Caco-2 (cell line): ENCODE measurements around the gene TOMM6. TPM values are rescaled to one million over a fixed set of nuclear protein-coding genes. Genes with fewer than 3 reads are reported as not detected.

Experiments used
- BruUV-seq: library from RNA; stranded (reverse); fragments of 400-500 nt; replicated peaks from 2 replicates; lab custom pipeline; 2021; lab: Mats Ljungman, UMichigan
- CTCF ChIA-PET: fragments of 300-600 bp; sonication (Branson Sonifier 250); formaldehyde crosslinking; loops from one replicate; lab custom pipeline; 2022; ENCODE audit warnings: antibody characterized with exemption; lab: Charles Lee
- POLR2A ChIA-PET: fragments of 300-600 bp; sonication (Branson Sonifier 250); formaldehyde crosslinking; loops from one replicate; lab custom pipeline; 2022; ENCODE audit warnings: antibody characterized with exemption; lab: Charles Lee
- DNase-seq, 2 experiments: peaks; one replicate each; pipeline versions ENCODE4 v3.0.0 to v3.0.0-alpha.2; 2020 to 2022
- H3K27me3 ChIP-seq: replicated peaks from 2 replicates; pipeline ENCODE4 v1.6.0; 2011; ENCODE audit warnings: low read length; ENCODE audit not compliant: control insufficient read depth, insufficient read depth
- H3K36me3 ChIP-seq: 2 replicates; pipeline ENCODE4 v1.5.1; 2011; ENCODE audit warnings: low read length; ENCODE audit not compliant: control insufficient read depth, insufficient read depth
- H3K4me1 ChIP-seq: fragments of 250-450 bp; sonication (Bioruptor Pico); 2 replicates; pipeline ENCODE4 v1.5.1; 2020; ENCODE audit warnings: mild to moderate bottlenecking
- H3K4me3 ChIP-seq: 2 replicates; pipeline ENCODE4 v1.5.1; 2011; ENCODE audit warnings: low read depth, mild to moderate bottlenecking, control low read depth, low read length
- H3K9me3 ChIP-seq: fragments of 250-450 bp; sonication (Bioruptor Pico); 2 replicates; pipeline ENCODE4 v1.5.1; 2020; ENCODE audit warnings: mild to moderate bottlenecking, moderate library complexity
- H3K27ac Mint-ChIP-seq: one replicate; pipeline ENCODE4 v1.8.0; 2022; ENCODE audit warnings: mixed read lengths; ENCODE audit not compliant: unreplicated experiment
- H3K27me3 Mint-ChIP-seq: one replicate; pipeline ENCODE4 v1.8.0; 2022; ENCODE audit warnings: mixed read lengths; ENCODE audit not compliant: insufficient read depth, unreplicated experiment
- H3K36me3 Mint-ChIP-seq: one replicate; pipeline ENCODE4 v1.8.0; 2022; ENCODE audit warnings: mild to moderate bottlenecking, mixed read lengths; ENCODE audit not compliant: insufficient read depth, unreplicated experiment
- H3K4me1 Mint-ChIP-seq: one replicate; pipeline ENCODE4 v1.8.0; 2022; ENCODE audit warnings: low read depth, mixed read lengths; ENCODE audit not compliant: unreplicated experiment
- H3K4me3 Mint-ChIP-seq: one replicate; pipeline ENCODE4 v1.8.0; 2022; ENCODE audit warnings: mild to moderate bottlenecking, moderate library complexity, mixed read lengths; ENCODE audit not compliant: unreplicated experiment
- H3K9me3 Mint-ChIP-seq: one replicate; pipeline ENCODE4 v1.8.0; 2022; ENCODE audit warnings: mixed read lengths; ENCODE audit not compliant: unreplicated experiment
- intact Hi-C: fragments of 100-400 bp; cut with micrococcal nuclease; formaldehyde crosslinking; loops from one replicate; pipeline ENCODE4 v1.10.0; 2022; ENCODE audit not compliant: unreplicated experiment
- total RNA-seq: library from RNA; stranded (reverse); gene quantifications from 2 replicates; pipeline ENCODE4 v1.2.3, GENCODE V29; 2022
- TF ChIP-seq, protein P1 (sequence below), 2 experiments: fragments of 200-600 bp in 1 of 2; IDR thresholded peaks; 1 replicate in 1 of 2; 2 replicates in 1 of 2; pipeline versions ENCODE4 v1.5.1 to v1.8.0; 2011 to 2022; ENCODE audit warnings: antibody characterized with exemption in 1 of 2, control low read depth in 1 of 2, inconsistent platforms in 1 of 2, low read depth in 1 of 2, low read length in 1 of 2, mild to moderate bottlenecking in 1 of 2, moderate library complexity in 1 of 2; ENCODE audit not compliant: insufficient read depth in 1 of 2, severe bottlenecking in 1 of 2, unreplicated experiment in 1 of 2

Gene TOMM6
- total RNA-seq, 1 experiment from 2014 or later = 224 TPM

GRCh38 chr6:41767112-41767833 is 20.2 kb upstream of the TOMM6 start:
- Mint-ChIP-seq H3K27ac (peak overlapping the region; percentile 30), H3K4me1 (peaks cover 6% of the 10 kb centered on the region), H3K9me3 (no peaks in the 10 kb centered on the region), H3K4me3 (no peak overlapping the region), H3K27me3 (no peaks in the 10 kb centered on the region), H3K36me3 (peaks cover 13% of the 10 kb centered on the region)
- TF ChIP-seq, protein P1, sequence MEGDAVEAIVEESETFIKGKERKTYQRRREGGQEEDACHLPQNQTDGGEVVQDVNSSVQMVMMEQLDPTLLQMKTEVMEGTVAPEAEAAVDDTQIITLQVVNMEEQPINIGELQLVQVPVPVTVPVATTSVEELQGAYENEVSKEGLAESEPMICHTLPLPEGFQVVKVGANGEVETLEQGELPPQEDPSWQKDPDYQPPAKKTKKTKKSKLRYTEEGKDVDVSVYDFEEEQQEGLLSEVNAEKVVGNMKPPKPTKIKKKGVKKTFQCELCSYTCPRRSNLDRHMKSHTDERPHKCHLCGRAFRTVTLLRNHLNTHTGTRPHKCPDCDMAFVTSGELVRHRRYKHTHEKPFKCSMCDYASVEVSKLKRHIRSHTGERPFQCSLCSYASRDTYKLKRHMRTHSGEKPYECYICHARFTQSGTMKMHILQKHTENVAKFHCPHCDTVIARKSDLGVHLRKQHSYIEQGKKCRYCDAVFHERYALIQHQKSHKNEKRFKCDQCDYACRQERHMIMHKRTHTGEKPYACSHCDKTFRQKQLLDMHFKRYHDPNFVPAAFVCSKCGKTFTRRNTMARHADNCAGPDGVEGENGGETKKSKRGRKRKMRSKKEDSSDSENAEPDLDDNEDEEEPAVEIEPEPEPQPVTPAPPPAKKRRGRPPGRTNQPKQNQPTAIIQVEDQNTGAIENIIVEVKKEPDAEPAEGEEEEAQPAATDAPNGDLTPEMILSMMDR (IDR thresholded peaks at IDR 0.05; ENCODE audit: insufficient read depth in 1 of 2, low read depth in 1 of 2, low read length in 1 of 2, severe bottlenecking in 1 of 2, unreplicated experiment in 1 of 2) = no peak
- DNase-seq = peak; percentile 82 to 87
- H3K9me3 ChIP-seq = no peaks in the 10 kb centered on the region
- no TSS peak for BruUV-seq
- H3K4me3 ChIP-seq = no peak overlapping the region
- peaks cover 2% of the 10 kb centered on the region; the same call in 1 of the 2 replicates for H3K36me3 ChIP-seq
- no peaks in the 10 kb centered on the region for H3K27me3 ChIP-seq
- CTCF ChIA-PET = interaction anchor here (0.6 to 1.8 kb wide), 3 partner anchors 32 to 1984 kb away, joined by 3 to 5 read pairs (median 3); partner anchors contain the start of gene TFEB
- peaks cover 32% of the 10 kb centered on the region for H3K4me1 ChIP-seq
- POLR2A ChIA-PET = interaction anchor here (0.5 kb wide), 1 partner anchor 18 kb away, joined by 6 read pairs; no protein-coding TSS in a partner anchor
- intact Hi-C loops = no loop called here

- Mint-ChIP-seq H3K4me3 (no peak overlapping the region), H3K36me3 (peaks cover 17% of the 10 kb centered on the region), H3K27me3 (no peaks in the 10 kb centered on the region), H3K4me1 (peaks cover 6% of the 10 kb centered on the region), H3K9me3 (no peaks in the 10 kb centered on the region), H3K27ac (peak overlapping the region; percentile 87)
- peak; percentile 62 to 71 for DNase-seq
- no peaks in the 10 kb centered on the region for H3K9me3 ChIP-seq
- peaks cover 2% of the 10 kb centered on the region; the same call in 1 of the 2 replicates for H3K36me3 ChIP-seq
- ChIA-PET CTCF (interaction anchor here (0.8 kb wide), 1 partner anchor 77 kb away, joined by 3 read pairs; no protein-coding TSS in a partner anchor), POLR2A (interaction anchor here (0.7 kb wide), 1 partner anchor 19 kb away, joined by 3 read pairs; no protein-coding TSS in a partner anchor)
- no peak overlapping the region for H3K4me3 ChIP-seq
- intact Hi-C loops = no loop called here
- no peaks in the 10 kb centered on the region for H3K27me3 ChIP-seq
- H3K4me1 ChIP-seq = peaks cover 32% of the 10 kb centered on the region
- BruUV-seq = no TSS peak
- TF ChIP-seq, protein P1 (IDR thresholded peaks at IDR 0.05; ENCODE audit: insufficient read depth in 1 of 2, low read depth in 1 of 2, low read length in 1 of 2, severe bottlenecking in 1 of 2, unreplicated experiment in 1 of 2) = no peak
These were observed 18.8 kb upstream of the TOMM6 start for GRCh38 chr6:41768545-41769308.

DNA sequence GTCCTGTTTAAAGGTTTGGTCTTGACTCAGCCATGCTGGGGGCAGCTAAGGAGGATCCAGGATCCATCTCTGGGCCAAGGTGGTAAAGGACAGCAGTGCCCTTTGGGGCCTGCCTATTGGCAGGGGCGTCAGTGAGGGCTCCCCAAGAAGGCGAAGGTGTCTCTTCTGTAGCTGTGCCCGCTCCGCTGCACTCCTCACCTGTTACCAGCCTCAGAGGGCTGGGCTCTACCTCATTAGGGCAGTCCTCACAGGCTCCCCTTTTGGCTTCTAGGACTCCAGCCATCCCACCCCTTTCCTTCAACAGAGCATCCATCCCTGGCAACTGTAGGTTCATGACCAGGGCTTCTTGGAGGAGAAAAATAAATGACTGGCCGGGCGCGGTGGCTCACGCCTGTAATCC is 18.1 kb upstream of the TOMM6 start:
- no peak overlapping the region for H3K4me3 ChIP-seq
- intact Hi-C loops = no loop called here
- peaks cover 2% of the 10 kb centered on the region; the same call in 1 of the 2 replicates for H3K36me3 ChIP-seq
- Mint-ChIP-seq H3K4me3 (no peak overlapping the region), H3K27me3 (no peaks in the 10 kb centered on the region), H3K27ac (peak overlapping the region; percentile 87), H3K36me3 (peaks cover 17% of the 10 kb centered on the region), H3K9me3 (no peaks in the 10 kb centered on the region), H3K4me1 (peaks cover 6% of the 10 kb centered on the region)
- no peaks in the 10 kb centered on the region for H3K9me3 ChIP-seq
- POLR2A ChIA-PET = no interaction called here
- H3K27me3 ChIP-seq = no peaks in the 10 kb centered on the region
- DNase-seq = no peak
- TF ChIP-seq, protein P1 (IDR thresholded peaks at IDR 0.05; ENCODE audit: insufficient read depth in 1 of 2, low read depth in 1 of 2, low read length in 1 of 2, severe bottlenecking in 1 of 2, unreplicated experiment in 1 of 2) = no peak
- BruUV-seq = no TSS peak
- peaks cover 32% of the 10 kb centered on the region for H3K4me1 ChIP-seq
- CTCF ChIA-PET = interaction anchor here (0.8 kb wide), 1 partner anchor 78 kb away, joined by 3 read pairs; no protein-coding TSS in a partner anchor
